AG09319 (cell line): Measurements from ENCODE around the gene RBMS3.

ENCODE experiments used
- DNase-seq: peaks from one replicate; pipeline ENCODE4 v3.0.0-alpha.2; 2010; ENCODE audit warnings: low read depth; ENCODE audit errors: extremely low read depth
- TF ChIP-seq, protein P1 (sequence below): IDR thresholded peaks from 2 replicates; pipeline ENCODE4 v1.5.1; 2011; ENCODE audit warnings: low read depth, mild to moderate bottlenecking, inconsistent platforms, low read length, moderate library complexity

Gene RBMS3

DNA sequence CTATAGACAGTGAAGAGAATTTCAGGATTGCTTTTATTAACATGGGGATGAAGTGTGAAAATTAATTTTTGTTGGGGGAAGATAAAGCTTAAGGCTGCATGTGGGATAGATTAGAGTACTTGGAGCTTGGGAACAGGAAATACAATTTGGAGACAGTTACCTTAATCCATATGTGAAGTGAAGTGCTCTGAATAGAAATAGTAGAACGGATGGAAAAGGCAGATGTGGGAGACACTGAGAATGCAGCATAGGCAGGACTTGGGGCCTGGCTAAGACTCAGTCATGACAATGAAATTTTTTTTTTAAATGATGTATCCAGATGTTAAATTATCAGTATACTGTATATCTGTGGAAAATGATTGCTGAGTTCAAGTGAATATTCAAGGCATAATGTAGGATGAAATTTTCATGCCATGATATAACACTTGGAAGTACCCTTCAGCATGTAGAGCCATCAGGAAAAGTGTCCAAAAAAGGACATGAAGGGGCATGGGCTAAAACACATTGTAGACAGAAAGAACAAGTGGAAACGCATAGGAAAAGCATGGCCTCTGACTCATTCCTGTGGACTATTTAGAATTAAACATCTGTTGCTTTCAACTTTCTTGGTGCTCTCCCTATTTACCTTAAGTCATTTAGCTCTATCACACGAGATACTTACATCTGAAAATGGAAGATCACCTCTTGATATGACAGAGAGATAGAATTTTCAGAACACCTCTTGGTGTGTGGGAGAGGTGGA is 134.8 kb downstream of the RBMS3 start:
- DNase-seq, result no peak
- TF ChIP-seq, protein P1, sequence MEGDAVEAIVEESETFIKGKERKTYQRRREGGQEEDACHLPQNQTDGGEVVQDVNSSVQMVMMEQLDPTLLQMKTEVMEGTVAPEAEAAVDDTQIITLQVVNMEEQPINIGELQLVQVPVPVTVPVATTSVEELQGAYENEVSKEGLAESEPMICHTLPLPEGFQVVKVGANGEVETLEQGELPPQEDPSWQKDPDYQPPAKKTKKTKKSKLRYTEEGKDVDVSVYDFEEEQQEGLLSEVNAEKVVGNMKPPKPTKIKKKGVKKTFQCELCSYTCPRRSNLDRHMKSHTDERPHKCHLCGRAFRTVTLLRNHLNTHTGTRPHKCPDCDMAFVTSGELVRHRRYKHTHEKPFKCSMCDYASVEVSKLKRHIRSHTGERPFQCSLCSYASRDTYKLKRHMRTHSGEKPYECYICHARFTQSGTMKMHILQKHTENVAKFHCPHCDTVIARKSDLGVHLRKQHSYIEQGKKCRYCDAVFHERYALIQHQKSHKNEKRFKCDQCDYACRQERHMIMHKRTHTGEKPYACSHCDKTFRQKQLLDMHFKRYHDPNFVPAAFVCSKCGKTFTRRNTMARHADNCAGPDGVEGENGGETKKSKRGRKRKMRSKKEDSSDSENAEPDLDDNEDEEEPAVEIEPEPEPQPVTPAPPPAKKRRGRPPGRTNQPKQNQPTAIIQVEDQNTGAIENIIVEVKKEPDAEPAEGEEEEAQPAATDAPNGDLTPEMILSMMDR, result no peak

GRCh38 chr3:29416514-29416913 is 135.6 kb downstream of the RBMS3 start:
- DNase-seq, result no peak

GRCh38 chr3:29420106-29420505 is 139.2 kb downstream of the RBMS3 start:
- no peak for DNase-seq
- TF ChIP-seq, protein P1, result no peak

More at GRCh38 chr3:29416514-29416913, 135.6 kb downstream of the RBMS3 start:
- TF ChIP-seq, protein P1, result no peak

- DNase-seq, result no peak
- TF ChIP-seq, protein P1, result no peak
Observed at GRCh38 chr3:29426302-29427226, 145.7 kb downstream of the RBMS3 start.

DNA sequence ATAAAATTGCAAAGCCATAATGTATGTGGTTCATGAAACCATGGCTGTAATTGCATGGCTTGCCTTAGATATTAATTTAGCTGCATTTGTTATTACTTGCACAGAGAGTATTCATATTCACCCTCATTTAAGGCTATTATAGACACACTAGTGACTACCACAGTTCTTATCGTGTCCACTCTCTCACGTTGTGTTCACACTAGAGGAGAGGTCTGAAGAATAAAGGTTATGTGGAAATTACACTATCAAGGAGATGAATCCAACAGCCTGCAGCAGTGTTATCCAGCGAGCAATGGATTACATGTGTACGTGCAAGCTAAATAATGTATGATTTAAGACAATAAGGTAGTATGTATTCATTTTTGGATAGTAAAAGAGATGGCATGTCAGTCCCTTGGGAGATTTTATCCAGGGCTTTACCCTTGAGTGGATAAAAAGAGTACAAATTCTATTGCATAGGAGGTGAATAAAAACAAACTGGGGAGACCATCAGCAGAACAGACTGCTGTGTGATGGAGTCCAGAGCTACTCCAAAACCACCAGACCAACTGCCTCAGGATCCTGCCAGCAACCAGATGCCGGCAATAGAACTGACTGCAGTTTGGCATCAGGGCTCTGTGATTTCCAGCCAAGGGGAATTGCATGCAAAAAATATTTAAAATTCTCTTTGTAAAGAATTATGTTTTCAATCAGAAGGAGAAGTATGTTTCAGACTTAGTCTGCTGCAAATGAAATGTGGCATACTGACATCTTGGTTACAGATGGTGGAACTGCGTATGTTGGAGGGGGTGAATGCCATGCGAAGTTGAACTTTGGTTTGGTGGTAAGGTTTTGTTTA is 146.6 kb downstream of the RBMS3 start:
- TF ChIP-seq, protein P1, result no peak
- peak; percentile 80 for DNase-seq

- TF ChIP-seq, protein P1, result no peak
- no peak for DNase-seq
Observed at GRCh38 chr3:29429055-29429679, 148.3 kb downstream of the RBMS3 start.
